ENCODE data around the gene KCNQ1.

DNA sequence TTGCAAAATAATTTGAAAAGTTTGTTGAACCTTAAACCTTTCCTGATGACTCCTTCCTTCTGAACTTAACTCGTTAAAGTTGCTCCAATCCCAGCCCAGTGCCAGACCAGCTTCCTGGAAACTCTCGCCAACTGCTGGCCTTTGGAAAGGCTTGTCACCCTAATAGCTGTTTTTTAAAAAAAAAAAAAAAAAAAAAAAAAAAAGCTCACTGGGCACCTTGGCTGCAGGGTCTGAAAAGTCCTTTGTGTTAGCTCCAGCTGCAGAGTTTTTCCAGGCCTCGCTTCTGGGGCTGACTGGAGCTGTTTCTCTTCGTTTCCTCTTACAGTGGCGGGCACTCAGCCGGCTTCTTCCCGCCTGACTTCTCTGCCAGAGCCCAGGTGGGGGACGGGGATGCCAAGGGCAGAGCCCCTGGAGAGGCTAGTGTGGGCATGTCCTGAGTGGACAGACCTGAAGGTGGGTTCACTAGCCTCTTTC, 229.9 kb downstream of the KCNQ1 start:
- TF ChIP-seq, protein P1, sequence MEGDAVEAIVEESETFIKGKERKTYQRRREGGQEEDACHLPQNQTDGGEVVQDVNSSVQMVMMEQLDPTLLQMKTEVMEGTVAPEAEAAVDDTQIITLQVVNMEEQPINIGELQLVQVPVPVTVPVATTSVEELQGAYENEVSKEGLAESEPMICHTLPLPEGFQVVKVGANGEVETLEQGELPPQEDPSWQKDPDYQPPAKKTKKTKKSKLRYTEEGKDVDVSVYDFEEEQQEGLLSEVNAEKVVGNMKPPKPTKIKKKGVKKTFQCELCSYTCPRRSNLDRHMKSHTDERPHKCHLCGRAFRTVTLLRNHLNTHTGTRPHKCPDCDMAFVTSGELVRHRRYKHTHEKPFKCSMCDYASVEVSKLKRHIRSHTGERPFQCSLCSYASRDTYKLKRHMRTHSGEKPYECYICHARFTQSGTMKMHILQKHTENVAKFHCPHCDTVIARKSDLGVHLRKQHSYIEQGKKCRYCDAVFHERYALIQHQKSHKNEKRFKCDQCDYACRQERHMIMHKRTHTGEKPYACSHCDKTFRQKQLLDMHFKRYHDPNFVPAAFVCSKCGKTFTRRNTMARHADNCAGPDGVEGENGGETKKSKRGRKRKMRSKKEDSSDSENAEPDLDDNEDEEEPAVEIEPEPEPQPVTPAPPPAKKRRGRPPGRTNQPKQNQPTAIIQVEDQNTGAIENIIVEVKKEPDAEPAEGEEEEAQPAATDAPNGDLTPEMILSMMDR (IDR thresholded peaks at IDR 0.05) = no peak
- TF ChIP-seq POLR2A (IDR thresholded peaks at IDR 0.05) (no peak), POLR2AphosphoS5 (IDR thresholded peaks at IDR 0.05; ENCODE audit: insufficient read depth in 1 of 2, low read depth in 1 of 2) (no peak)
